PC-3 (cell line): Measurements from ENCODE around the gene WDFY1. TPM values are rescaled to one million over a fixed set of nuclear protein-coding genes. Genes with fewer than 3 reads are reported as not detected.

ENCODE experiments used
- ATAC-seq: fragments of 200-7000 bp; cut with Tn5 transposase; 2 replicates; pipeline ENCODE4 v1.9.1; 2020; ENCODE audit warnings: mild to moderate bottlenecking, moderate library complexity
- BruUV-seq: library from RNA; stranded (reverse); fragments of 400-500 nt; replicated peaks from 2 replicates; lab custom pipeline; 2021; lab: Mats Ljungman, UMichigan
- CTCF ChIA-PET: fragments of 300-600 bp; sonication (Branson Sonifier 250); formaldehyde crosslinking; loops from one replicate; lab custom pipeline; 2022; ENCODE audit warnings: antibody characterized with exemption; lab: Charles Lee
- POLR2A ChIA-PET: fragments of 300-600 bp; sonication (Branson Sonifier 250); formaldehyde crosslinking; loops from one replicate; lab custom pipeline; 2022; ENCODE audit warnings: antibody characterized with exemption; ENCODE audit not compliant: unreplicated experiment; lab: Charles Lee
- DNase-seq: peaks from one replicate; pipeline ENCODE4 v3.0.0-alpha.2; 2015
- H2AFZ ChIP-seq: fragments of 300-600 bp; sonication (generic); 2 replicates; pipeline ENCODE4 v1.6.0; 2016; ENCODE audit warnings: antibody characterized with exemption, low read length
- H3F3A ChIP-seq: fragments of 300-600 bp; sonication (generic); one replicate; pipeline ENCODE4 v1.6.0; 2017; ENCODE audit warnings: antibody characterized with exemption, low read length, control low read depth, mild to moderate bottlenecking; ENCODE audit not compliant: unreplicated experiment
- H3K27ac ChIP-seq: fragments of 300-600 bp; sonication (generic); 2 replicates; pipeline ENCODE4 v1.5.1; 2016; ENCODE audit warnings: mild to moderate bottlenecking, low read length
- H3K27me3 ChIP-seq: fragments of 300-600 bp; sonication (generic); 2 replicates; pipeline ENCODE4 v1.6.1; 2016; ENCODE audit warnings: low read length, mixed read lengths
- H3K36me3 ChIP-seq: fragments of 300-600 bp; sonication (generic); 2 replicates; pipeline ENCODE4 v1.6.1; 2016; ENCODE audit warnings: low read depth, mixed run types, low read length, mixed read lengths
- H3K4me1 ChIP-seq: fragments of 300-600 bp; sonication (generic); 2 replicates; pipeline ENCODE4 v1.5.1; 2016; ENCODE audit warnings: low read length; ENCODE audit not compliant: insufficient read depth
- H3K4me2 ChIP-seq: fragments of 300-600 bp; sonication (generic); 2 replicates; pipeline ENCODE4 v1.6.0; 2016; ENCODE audit warnings: low read length
- H3K4me3 ChIP-seq: fragments of 300-600 bp; sonication (generic); 2 replicates; pipeline ENCODE4 v1.5.1; 2016; ENCODE audit warnings: mild to moderate bottlenecking, low read length, mixed read lengths
- H3K79me2 ChIP-seq: fragments of 300-600 bp; sonication (generic); 2 replicates; pipeline ENCODE4 v1.6.1; 2017; ENCODE audit warnings: low read length, mixed read lengths
- H3K9ac ChIP-seq: fragments of 300-600 bp; sonication (generic); 2 replicates; pipeline ENCODE4 v1.6.0; 2016; ENCODE audit warnings: mild to moderate bottlenecking, low read length
- H3K9me2 ChIP-seq: fragments of 300-600 bp; sonication (generic); replicated peaks from 2 replicates; pipeline ENCODE4 v1.6.1; 2016; ENCODE audit warnings: mixed run types, low read length, mixed read lengths
- H3K9me3 ChIP-seq: fragments of 300-600 bp; sonication (generic); 2 replicates; pipeline ENCODE4 v1.6.1; 2016; ENCODE audit warnings: low read length, mixed read lengths
- H4K20me1 ChIP-seq: fragments of 300-600 bp; sonication (generic); 2 replicates; pipeline ENCODE4 v1.6.1; 2016; ENCODE audit warnings: low read length, mixed read lengths
- CTCF ChIP-seq: fragments of 300-600 bp; sonication (generic); conservative IDR thresholded peaks from 2 replicates; pipeline ENCODE4 v1.5.1; 2017; ENCODE audit warnings: antibody characterized with exemption, low read depth, mild to moderate bottlenecking, low read length
- EZH2 ChIP-seq: fragments of 300-600 bp; sonication (generic); IDR thresholded peaks from one replicate; pipeline ENCODE4 v1.6.1; 2017; ENCODE audit warnings: antibody characterized with exemption, mild to moderate bottlenecking, low read length; ENCODE audit not compliant: unreplicated experiment
- EZH2phosphoT487 ChIP-seq: fragments of 300-600 bp; sonication (generic); IDR thresholded peaks from 2 replicates; pipeline ENCODE4 v1.6.1; 2018; ENCODE audit warnings: mild to moderate bottlenecking, antibody characterized with exemption, low read length, borderline replicate concordance
- intact Hi-C: fragments of 100-400 bp; cut with micrococcal nuclease; formaldehyde crosslinking; loops from 2 replicates; pipeline ENCODE4 v1.9.0; 2023
- total RNA-seq: library from RNA; depleted of rRNA; stranded (reverse); fragments of >200 nt; gene quantifications from 2 replicates; pipeline ENCODE4 v1.2.3, GENCODE V29; 2014

WDFY1 gene
- total RNA-seq, 1 experiment from 2014 or later, result 47.7 TPM

- TF ChIP-seq EZH2phosphoT487, result no peak
- no peak for TF ChIP-seq EZH2
- no peak for TF ChIP-seq CTCF
- H3K27me3 ChIP-seq, result no peaks in the 10 kb centered on the region
- DNase-seq (no peak), ATAC-seq (no peak)
- intact Hi-C loops, result no loop called here
- H3K9me3 ChIP-seq, result no peaks in the 10 kb centered on the region
- no peaks in the 10 kb centered on the region for H3K9me2 ChIP-seq
- BruUV-seq, result no TSS peak
- no peaks in the 10 kb centered on the region for H3F3A ChIP-seq
- H3K4me1 ChIP-seq, result peaks cover 4% of the 10 kb centered on the region; the same call in 1 of the 2 replicates
- H2AFZ ChIP-seq, result no peak overlapping the region
- H3K36me3 ChIP-seq, result 0 out of 2 replicates have a peak, but pooled peaks cover 3% of the 10 kb centered on the region
- ChIA-PET CTCF (no interaction called here), POLR2A (interaction anchor here (0.6 kb wide), 1 partner anchor 78 kb away, joined by 4 read pairs; no protein-coding TSS in a partner anchor)
- no peak overlapping the region for H3K9ac ChIP-seq
- no peak overlapping the region for H3K4me3 ChIP-seq
- no peaks in the 10 kb centered on the region for H4K20me1 ChIP-seq
- no peak overlapping the region for H3K4me2 ChIP-seq
- H3K27ac ChIP-seq, result no peak overlapping the region
- no peaks in the 10 kb centered on the region for H3K79me2 ChIP-seq
Measured at GRCh38 chr2:223980397-223980735, 35.2 kb upstream of the WDFY1 start.

GRCh38 chr2:223979730-223980396 is 34.7 kb upstream of the WDFY1 start:
- DNase-seq, result no peak
- CTCF ChIA-PET, result no interaction called here
- intact Hi-C loops, result loop anchor here (10.0 kb wide), 1 partner anchor 795 kb away; no protein-coding TSS in a partner anchor
- H4K20me1 ChIP-seq, result no peaks in the 10 kb centered on the region
- H2AFZ ChIP-seq, result no peak overlapping the region
- H3K4me3 ChIP-seq, result no peak overlapping the region
- POLR2A ChIA-PET, result interaction anchor here (0.6 kb wide), 1 partner anchor 79 kb away, joined by 4 read pairs; no protein-coding TSS in a partner anchor
- no peak overlapping the region for H3K27ac ChIP-seq
- H3F3A ChIP-seq, result no peaks in the 10 kb centered on the region
- no peak overlapping the region for H3K9ac ChIP-seq
- no peaks in the 10 kb centered on the region for H3K79me2 ChIP-seq
- no peaks in the 10 kb centered on the region for H3K27me3 ChIP-seq
- no peaks in the 10 kb centered on the region for H3K9me2 ChIP-seq
- H3K4me1 ChIP-seq, result peaks cover 4% of the 10 kb centered on the region; the same call in 1 of the 2 replicates
- no peak for TF ChIP-seq EZH2phosphoT487
- no peak for TF ChIP-seq CTCF
- TF ChIP-seq EZH2, result no peak
- H3K4me2 ChIP-seq, result no peak overlapping the region
- 0 out of 2 replicates have a peak, but pooled peaks cover 3% of the 10 kb centered on the region for H3K36me3 ChIP-seq
- H3K9me3 ChIP-seq, result no peaks in the 10 kb centered on the region
- BruUV-seq, result no TSS peak
- ATAC-seq, result no peak

- no peak overlapping the region for H3K9ac ChIP-seq
- H3K36me3 ChIP-seq, result no peaks in the 10 kb centered on the region
- no peak for DNase-seq
- H3K9me3 ChIP-seq, result no peaks in the 10 kb centered on the region
- H2AFZ ChIP-seq, result no peak overlapping the region
- no peaks in the 10 kb centered on the region for H3K9me2 ChIP-seq
- no peak overlapping the region for H3K27ac ChIP-seq
- H3K27me3 ChIP-seq, result no peaks in the 10 kb centered on the region
- CTCF ChIA-PET, result interaction anchor here (1.4 kb wide), 1 partner anchor 15 kb away, joined by 3 read pairs; no protein-coding TSS in a partner anchor
- no TSS peak for BruUV-seq
- H3K4me3 ChIP-seq, result no peak overlapping the region
- no peaks in the 10 kb centered on the region for H3F3A ChIP-seq
- no peak for ATAC-seq
- no peaks in the 10 kb centered on the region for H3K79me2 ChIP-seq
- intact Hi-C loops, result loop anchor here (10.0 kb wide), 1 partner anchor 796 kb away; no protein-coding TSS in a partner anchor
- POLR2A ChIA-PET, result no interaction called here
- H4K20me1 ChIP-seq, result no peaks in the 10 kb centered on the region
- peaks cover 4% of the 10 kb centered on the region; the same call in 1 of the 2 replicates for H3K4me1 ChIP-seq
- TF ChIP-seq EZH2 (no peak), CTCF (no peak), EZH2phosphoT487 (no peak)
- H3K4me2 ChIP-seq, result no peak overlapping the region
Measured at GRCh38 chr2:223978451-223978850, 33.3 kb upstream of the WDFY1 start.
